ENCODE measurements around the gene TMEM161B. TPM values are rescaled to one million over a fixed set of nuclear protein-coding genes. Genes with fewer than 3 reads are reported as not detected.

Gene TMEM161B
- total RNA-seq, 1 donor from 2014 or later, result 21.1 TPM

DNA sequence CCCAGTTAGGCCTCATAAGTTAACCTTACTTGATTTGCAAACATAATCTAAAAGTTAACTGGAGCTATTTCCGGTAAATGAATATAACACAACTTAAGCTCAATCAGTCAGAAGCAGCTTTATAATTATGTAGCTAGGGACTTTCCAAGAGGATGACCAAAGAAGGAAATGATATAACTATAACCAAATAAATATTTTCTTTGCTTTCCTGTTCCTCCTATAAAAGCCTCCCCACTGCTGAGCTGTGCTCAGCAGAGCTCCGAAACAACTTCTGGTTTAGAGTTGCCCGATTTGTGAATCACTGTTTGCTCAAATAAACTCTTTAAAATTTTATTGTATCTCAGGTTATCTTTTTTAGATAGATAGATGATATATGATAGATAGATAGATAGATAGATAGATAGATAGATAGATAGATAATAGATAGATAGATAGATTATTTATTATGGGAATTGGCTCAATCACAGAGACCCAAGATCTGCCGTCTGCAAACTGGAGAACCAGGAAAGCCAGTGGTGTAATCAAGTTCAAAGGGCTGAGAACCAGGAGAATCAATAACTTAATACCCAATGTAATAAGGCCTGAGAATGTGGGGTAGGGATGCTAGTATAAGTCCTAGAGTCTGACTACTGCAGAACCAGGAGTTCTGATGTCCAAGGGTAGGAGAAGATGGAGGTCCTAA lies 19.3 kb upstream of the TMEM161B start:
- H3K27me3 Mint-ChIP-seq, result no peaks in the 10 kb centered on the region
- no peak overlapping the region for H3K27ac Mint-ChIP-seq
- no peaks in the 10 kb centered on the region for H3K9me3 Mint-ChIP-seq (ENCODE audit: low read depth)

GRCh38 chr5:88287302-88287701 lies 18.7 kb upstream of the TMEM161B start:
- TF ChIP-seq, protein P1, sequence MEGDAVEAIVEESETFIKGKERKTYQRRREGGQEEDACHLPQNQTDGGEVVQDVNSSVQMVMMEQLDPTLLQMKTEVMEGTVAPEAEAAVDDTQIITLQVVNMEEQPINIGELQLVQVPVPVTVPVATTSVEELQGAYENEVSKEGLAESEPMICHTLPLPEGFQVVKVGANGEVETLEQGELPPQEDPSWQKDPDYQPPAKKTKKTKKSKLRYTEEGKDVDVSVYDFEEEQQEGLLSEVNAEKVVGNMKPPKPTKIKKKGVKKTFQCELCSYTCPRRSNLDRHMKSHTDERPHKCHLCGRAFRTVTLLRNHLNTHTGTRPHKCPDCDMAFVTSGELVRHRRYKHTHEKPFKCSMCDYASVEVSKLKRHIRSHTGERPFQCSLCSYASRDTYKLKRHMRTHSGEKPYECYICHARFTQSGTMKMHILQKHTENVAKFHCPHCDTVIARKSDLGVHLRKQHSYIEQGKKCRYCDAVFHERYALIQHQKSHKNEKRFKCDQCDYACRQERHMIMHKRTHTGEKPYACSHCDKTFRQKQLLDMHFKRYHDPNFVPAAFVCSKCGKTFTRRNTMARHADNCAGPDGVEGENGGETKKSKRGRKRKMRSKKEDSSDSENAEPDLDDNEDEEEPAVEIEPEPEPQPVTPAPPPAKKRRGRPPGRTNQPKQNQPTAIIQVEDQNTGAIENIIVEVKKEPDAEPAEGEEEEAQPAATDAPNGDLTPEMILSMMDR (IDR thresholded peaks at IDR 0.05; ENCODE audit: unreplicated experiment), result no peak
- H3K27ac Mint-ChIP-seq, result no peak overlapping the region

More for the DNA sequence above, 19.3 kb upstream of the TMEM161B start:
- Mint-ChIP-seq H3K4me3 (ENCODE audit: low read depth) (no peak overlapping the region), H3K4me1 (ENCODE audit: low read depth) (no peaks in the 10 kb centered on the region), H3K36me3 (ENCODE audit: insufficient read depth) (peaks cover 2% of the 10 kb centered on the region)
- no peak for DNase-seq (ENCODE audit: low spot score, unreplicated experiment)
- TF ChIP-seq, protein P1 (IDR thresholded peaks at IDR 0.05; ENCODE audit: unreplicated experiment), result no peak

GRCh38 chr5:88283690-88284089 lies 15.0 kb upstream of the TMEM161B start:
- H3K27ac Mint-ChIP-seq, result no peak overlapping the region
- TF ChIP-seq, protein P1 (IDR thresholded peaks at IDR 0.05; ENCODE audit: unreplicated experiment), result no peak
- H3K4me1 Mint-ChIP-seq (ENCODE audit: low read depth), result no peaks in the 10 kb centered on the region
- H3K9me3 Mint-ChIP-seq (ENCODE audit: low read depth), result no peaks in the 10 kb centered on the region
- H3K27me3 Mint-ChIP-seq, result no peaks in the 10 kb centered on the region
- peaks cover 4% of the 10 kb centered on the region for H3K36me3 Mint-ChIP-seq (ENCODE audit: insufficient read depth)
- no peak for DNase-seq (ENCODE audit: low spot score, unreplicated experiment)
- H3K4me3 Mint-ChIP-seq (ENCODE audit: low read depth), result no peak overlapping the region

More at GRCh38 chr5:88287302-88287701, 18.7 kb upstream of the TMEM161B start:
- Mint-ChIP-seq H3K9me3 (ENCODE audit: low read depth) (no peaks in the 10 kb centered on the region), H3K36me3 (ENCODE audit: insufficient read depth) (peaks cover 4% of the 10 kb centered on the region), H3K27me3 (no peaks in the 10 kb centered on the region), H3K4me1 (ENCODE audit: low read depth) (no peaks in the 10 kb centered on the region), H3K4me3 (ENCODE audit: low read depth) (no peak overlapping the region)
- no peak for DNase-seq (ENCODE audit: low spot score, unreplicated experiment)

DNA sequence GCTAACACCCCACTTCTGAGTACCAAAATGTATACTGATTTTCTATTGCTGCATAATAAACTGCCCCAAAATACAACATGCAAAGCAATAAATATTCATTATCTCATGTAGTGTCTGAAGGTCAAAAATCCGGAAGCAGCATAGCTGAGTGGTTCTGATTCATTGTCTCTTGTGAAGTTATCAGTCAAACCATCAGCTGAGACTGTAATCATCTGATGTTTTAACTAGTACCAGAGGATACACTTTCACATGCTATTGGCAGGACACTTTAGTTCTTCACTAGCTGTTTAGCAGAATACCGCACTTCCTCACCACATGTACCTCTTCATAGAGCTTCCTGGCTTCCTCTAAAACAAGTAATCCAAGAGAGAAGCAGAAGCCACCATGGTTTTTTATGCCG lies 12.7 kb upstream of the TMEM161B start:
- H3K36me3 Mint-ChIP-seq (ENCODE audit: insufficient read depth), result peaks cover 10% of the 10 kb centered on the region
- H3K27me3 Mint-ChIP-seq, result no peaks in the 10 kb centered on the region
- H3K9me3 Mint-ChIP-seq (ENCODE audit: low read depth), result no peaks in the 10 kb centered on the region
- DNase-seq (ENCODE audit: low spot score, unreplicated experiment), result no peak
- TF ChIP-seq, protein P1 (IDR thresholded peaks at IDR 0.05; ENCODE audit: unreplicated experiment), result no peak
- no peak overlapping the region for H3K27ac Mint-ChIP-seq
- H3K4me1 Mint-ChIP-seq (ENCODE audit: low read depth), result no peaks in the 10 kb centered on the region
- no peak overlapping the region for H3K4me3 Mint-ChIP-seq (ENCODE audit: low read depth)

GRCh38 chr5:88279584-88279983 lies 10.9 kb upstream of the TMEM161B start:
- H3K9me3 Mint-ChIP-seq (ENCODE audit: low read depth), result no peaks in the 10 kb centered on the region
- H3K36me3 Mint-ChIP-seq (ENCODE audit: insufficient read depth), result peaks cover 19% of the 10 kb centered on the region
- no peaks in the 10 kb centered on the region for H3K27me3 Mint-ChIP-seq
- H3K27ac Mint-ChIP-seq, result no peak overlapping the region
- H3K4me1 Mint-ChIP-seq (ENCODE audit: low read depth), result no peaks in the 10 kb centered on the region
- TF ChIP-seq, protein P1 (IDR thresholded peaks at IDR 0.05; ENCODE audit: unreplicated experiment), result no peak
- no peak overlapping the region for H3K4me3 Mint-ChIP-seq (ENCODE audit: low read depth)
- no peak for DNase-seq (ENCODE audit: low spot score, unreplicated experiment)

All from progenitor cell of endocrine pancreas (in vitro differentiated cells).